Measurements from ENCODE around the gene ITGAL.

DNA sequence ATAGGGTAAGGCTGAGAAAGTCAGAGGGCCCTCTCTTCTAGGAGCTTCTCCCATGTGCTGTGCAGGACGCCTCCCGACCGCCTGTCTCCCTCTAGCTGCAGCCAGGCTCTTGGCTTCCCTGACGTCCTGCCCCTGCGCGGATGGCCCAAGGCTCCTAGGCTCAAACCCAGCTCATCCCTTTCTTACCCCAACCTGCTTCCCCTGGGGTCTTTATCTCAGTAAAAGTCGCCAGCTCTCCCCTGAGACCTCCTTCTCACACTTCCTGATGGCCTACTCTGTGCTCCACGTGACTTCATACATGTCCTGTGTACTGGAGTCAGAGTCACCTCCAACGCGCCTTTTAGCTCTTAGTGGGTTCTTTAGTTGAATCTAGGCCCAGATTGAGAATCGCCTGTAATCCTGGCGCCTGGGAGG lies 63.2 kb downstream of the ITGAL start:
- TF ChIP-seq, protein P1, sequence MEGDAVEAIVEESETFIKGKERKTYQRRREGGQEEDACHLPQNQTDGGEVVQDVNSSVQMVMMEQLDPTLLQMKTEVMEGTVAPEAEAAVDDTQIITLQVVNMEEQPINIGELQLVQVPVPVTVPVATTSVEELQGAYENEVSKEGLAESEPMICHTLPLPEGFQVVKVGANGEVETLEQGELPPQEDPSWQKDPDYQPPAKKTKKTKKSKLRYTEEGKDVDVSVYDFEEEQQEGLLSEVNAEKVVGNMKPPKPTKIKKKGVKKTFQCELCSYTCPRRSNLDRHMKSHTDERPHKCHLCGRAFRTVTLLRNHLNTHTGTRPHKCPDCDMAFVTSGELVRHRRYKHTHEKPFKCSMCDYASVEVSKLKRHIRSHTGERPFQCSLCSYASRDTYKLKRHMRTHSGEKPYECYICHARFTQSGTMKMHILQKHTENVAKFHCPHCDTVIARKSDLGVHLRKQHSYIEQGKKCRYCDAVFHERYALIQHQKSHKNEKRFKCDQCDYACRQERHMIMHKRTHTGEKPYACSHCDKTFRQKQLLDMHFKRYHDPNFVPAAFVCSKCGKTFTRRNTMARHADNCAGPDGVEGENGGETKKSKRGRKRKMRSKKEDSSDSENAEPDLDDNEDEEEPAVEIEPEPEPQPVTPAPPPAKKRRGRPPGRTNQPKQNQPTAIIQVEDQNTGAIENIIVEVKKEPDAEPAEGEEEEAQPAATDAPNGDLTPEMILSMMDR (IDR thresholded peaks at IDR 0.05) = no peak
- no peak for TF ChIP-seq POLR2A (IDR thresholded peaks at IDR 0.05)
